ENCODE measurements around the gene CYBRD1.

CYBRD1 gene

GRCh38 chr2:171595896-171596295 is 73.6 kb downstream of the CYBRD1 start:
- TF ChIP-seq, protein P1, sequence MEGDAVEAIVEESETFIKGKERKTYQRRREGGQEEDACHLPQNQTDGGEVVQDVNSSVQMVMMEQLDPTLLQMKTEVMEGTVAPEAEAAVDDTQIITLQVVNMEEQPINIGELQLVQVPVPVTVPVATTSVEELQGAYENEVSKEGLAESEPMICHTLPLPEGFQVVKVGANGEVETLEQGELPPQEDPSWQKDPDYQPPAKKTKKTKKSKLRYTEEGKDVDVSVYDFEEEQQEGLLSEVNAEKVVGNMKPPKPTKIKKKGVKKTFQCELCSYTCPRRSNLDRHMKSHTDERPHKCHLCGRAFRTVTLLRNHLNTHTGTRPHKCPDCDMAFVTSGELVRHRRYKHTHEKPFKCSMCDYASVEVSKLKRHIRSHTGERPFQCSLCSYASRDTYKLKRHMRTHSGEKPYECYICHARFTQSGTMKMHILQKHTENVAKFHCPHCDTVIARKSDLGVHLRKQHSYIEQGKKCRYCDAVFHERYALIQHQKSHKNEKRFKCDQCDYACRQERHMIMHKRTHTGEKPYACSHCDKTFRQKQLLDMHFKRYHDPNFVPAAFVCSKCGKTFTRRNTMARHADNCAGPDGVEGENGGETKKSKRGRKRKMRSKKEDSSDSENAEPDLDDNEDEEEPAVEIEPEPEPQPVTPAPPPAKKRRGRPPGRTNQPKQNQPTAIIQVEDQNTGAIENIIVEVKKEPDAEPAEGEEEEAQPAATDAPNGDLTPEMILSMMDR (conservative IDR thresholded peaks at IDR 0.05; ENCODE audit: low read length) = no peak
- no peak overlapping the region for H3K4me3 ChIP-seq (ENCODE audit: low read length)
- peak; percentile 89 for DNase-seq (ENCODE audit: low read depth)

GRCh38 chr2:171598713-171599319 is 76.5 kb downstream of the CYBRD1 start:
- DNase-seq (ENCODE audit: low read depth) = peak; percentile 72
- no peak overlapping the region for H3K4me3 ChIP-seq (ENCODE audit: low read length)
- TF ChIP-seq, protein P1 (conservative IDR thresholded peaks at IDR 0.05; ENCODE audit: low read length) = peak; percentile 90

DNA sequence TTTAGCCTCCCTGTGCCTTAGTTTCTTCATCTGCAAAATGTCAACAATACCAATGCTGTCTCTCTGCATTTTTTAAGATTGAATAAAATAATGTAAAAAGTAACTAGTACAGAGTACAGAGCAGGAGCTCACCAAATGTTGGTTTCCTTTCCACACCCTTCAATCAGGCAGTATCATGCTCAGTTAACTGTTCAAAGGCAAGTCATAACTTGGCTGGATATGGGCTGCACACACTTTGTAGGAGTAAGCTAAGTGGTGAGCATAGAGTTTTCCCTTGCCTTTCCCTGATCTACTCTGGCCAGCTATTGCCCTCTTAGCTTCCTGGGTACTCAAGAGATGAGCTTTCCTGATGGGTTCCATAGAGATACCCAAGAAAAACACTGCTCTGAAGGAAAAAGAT is 77.9 kb downstream of the CYBRD1 start:
- H3K4me3 ChIP-seq (ENCODE audit: low read length) = no peak overlapping the region
- TF ChIP-seq, protein P1 (conservative IDR thresholded peaks at IDR 0.05; ENCODE audit: low read length) = no peak
- DNase-seq (ENCODE audit: low read depth) = no peak

DNA sequence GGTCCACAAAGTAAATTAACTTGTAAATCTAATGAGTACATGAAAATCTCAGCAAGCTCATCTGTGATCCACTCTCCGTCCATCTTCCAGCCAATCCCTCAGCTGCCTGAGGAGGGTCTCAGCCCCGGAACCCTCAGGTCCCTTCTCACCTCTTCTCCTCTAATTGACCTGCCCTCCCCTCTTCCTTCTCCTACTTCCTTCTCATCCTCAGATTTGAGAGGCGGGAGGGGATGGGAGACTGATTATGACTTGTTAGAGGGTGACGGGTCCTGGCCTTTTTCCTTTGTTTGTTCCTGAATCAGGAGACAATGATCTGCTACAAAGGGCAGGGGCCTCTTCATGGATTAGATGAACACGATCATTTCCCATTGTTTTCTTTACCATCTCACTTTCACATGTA is 80.1 kb downstream of the CYBRD1 start:
- no peak overlapping the region for H3K4me3 ChIP-seq (ENCODE audit: low read length)
- no peak for DNase-seq (ENCODE audit: low read depth)
- TF ChIP-seq, protein P1 (conservative IDR thresholded peaks at IDR 0.05; ENCODE audit: low read length) = no peak
